IPS-NIHi7 (cell line): ENCODE data around the gene COX7B.
"Not testable (repeated sequence)": the region's sequence is repeated elsewhere in the genome, so short reads cannot be mapped to it uniquely, and the experiment has no call there.

Source experiments
- DNase-seq: peaks from one replicate; pipeline ENCODE4 v3.0.0; 2012; ENCODE audit warnings: mixed read lengths; ENCODE audit errors: extremely low spot score

Gene COX7B

DNA sequence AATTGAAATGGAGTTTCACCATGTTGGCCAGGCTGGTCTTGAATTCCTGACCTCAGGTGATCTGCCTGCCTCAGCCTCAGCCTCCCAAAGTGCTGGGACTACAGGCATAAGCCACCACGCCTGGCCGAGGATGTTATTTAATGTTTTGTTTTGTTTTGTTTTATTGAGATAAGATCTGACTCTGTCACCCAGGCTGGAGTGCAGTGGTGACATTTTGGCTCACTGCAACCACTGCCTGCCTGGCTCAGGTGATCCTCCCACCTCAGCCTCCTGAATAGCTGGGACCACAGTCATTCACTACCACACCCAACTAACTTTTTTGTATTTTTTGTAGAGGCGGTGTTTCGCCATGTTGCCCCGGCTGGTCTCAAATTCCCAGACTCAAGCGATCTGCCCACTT, 45.8 kb downstream of the COX7B start:
- not testable (repeated sequence) for DNase-seq

DNA sequence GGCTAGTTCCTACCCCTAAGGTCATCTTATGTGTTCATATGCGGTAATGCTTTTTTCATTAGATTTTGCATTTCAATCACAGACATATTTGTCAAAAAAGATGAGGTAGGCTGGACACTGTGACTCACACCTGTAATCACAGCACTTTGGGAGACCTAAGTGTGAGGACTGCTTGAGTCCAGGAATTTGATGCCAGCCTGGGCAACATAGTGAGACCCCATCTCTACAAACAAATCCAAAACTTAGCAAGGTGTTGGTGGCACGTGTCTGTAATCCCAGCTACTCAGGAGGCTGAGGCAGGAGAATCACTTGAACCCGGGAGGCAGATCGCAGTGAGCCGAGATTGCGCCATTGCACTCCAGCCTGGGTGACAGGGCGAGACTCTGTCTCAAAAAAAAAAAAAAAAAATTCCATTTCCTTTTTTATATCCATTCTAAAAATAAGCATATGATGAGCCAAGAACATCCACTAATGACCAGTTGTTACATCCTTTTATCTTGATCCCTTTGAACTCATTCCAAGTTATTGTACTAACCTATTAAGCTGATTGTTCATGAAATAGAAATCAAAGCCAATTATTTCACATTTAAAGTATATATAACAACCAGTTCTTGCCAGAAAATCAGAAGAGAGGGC, 46.8 kb downstream of the COX7B start:
- DNase-seq: no peak

DNA sequence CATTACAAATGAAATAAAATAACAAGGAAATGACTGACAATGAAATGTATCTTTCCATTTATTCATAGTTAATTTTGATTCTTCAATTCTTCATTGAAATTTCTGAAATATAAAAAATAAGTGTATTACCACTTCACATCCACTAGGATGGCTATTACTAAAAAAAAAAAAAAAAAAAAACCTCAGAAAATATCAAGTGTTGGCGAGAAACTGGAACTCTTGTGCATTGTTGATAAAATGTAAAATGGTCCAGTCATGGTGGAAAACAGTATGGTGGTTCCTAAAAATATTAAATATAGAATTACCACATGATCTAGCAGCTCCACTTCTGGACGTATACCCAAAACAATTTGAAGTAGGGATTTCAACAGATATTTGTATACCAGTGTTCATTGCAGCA, 47.3 kb downstream of the COX7B start:
- no peak for DNase-seq

DNA sequence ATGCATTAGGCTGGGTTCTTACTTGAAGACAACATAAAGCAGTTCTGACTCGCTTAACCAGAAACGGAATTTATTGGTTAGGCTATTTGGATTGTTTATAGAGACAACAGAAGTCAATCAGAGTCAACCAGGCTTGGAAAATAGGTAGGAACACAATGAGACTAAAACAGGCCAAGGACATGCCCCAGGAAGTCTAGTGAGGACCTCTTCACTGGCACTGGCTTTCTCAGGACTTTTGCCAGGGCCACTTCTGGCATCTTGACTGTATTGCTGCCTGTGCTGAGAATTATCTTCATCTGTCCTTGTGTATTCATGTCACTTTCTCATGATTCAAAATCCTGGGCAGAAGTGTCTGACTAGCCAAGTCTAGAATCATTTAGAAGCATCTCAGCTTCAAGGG, 50.6 kb downstream of the COX7B start:
- no peak for DNase-seq

DNA sequence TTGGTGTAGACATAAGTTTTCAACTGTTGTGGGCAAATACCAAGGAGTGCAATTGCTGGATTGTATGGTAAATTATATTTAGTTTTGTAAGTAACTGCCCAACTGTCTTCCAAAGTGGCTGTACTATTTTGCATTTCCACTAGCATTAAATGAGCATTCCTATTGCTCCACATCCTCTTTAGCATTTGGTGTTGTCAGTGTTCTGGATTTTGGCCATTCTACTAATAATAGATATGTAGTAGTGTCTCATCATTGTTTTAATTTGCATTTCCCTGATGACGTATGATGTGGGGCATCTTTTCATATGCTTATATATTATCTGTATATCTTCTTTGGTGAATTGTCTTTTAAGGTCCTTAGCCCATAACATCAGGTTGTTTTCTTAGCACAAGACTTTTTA, 52.9 kb downstream of the COX7B start:
- DNase-seq: no peak

DNA sequence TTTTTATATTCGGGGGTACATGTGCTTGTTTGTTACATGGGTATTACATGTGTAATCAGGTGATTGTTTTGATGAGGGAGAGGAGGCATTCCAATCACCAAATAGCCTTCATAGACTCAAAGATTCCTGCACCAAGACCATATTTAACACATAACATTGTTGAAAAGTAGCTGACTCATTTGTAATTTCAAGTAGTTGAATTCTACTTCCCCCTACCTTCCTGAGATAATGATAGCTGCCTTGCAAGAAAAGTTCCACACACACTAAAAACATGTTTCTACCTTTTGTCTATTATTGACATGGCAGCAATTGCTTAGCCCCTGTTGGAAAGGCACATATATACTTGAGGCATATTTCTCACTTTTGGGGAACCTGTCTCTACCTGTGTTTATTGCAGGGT, 54.0 kb downstream of the COX7B start:
- no peak for DNase-seq

DNA sequence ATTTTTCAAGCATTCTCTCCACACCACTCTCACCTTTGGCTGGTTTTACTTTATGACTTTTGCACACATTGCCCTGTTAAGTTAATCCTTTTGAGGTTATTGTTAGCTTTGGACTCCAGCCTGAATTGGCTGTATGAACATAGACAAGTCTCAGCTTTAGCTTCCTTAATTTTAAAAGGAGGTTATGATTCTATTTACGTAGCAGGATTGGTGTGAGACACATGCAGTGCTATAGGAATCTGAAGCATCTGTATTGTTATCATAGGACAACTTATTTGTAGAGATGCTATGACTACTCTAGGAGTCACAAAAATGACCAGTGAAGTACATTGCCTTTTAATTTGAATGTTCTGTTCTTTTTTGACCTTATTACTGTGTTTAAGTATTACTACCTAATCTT, 54.4 kb downstream of the COX7B start:
- no peak for DNase-seq
